ENCODE data around the gene ZSCAN26.
"Not testable (repeated sequence)": the region's sequence is repeated elsewhere in the genome, so short reads cannot be mapped to it uniquely, and the experiment has no call there.

The ZSCAN26 gene

DNA sequence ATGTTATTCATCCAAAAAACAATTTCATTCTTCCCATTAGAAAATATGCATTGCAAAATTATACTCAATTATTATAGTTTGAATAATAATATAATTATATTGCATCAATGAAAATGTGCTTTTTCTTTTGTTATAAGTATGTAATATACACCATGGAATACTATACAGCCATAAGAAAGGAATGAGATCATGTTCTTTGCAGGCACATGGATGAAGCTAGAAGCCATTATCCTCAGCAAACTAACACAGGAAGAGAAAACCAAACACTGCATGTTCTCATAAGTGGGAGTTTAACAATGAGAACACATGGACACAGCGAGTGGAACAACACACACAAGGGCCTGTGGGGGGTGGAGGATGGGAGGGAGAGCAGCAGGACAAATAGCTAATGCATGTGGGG, 9.9 kb upstream of the ZSCAN26 start:
- DNase-seq (ENCODE audit: low read depth): no peak

DNA sequence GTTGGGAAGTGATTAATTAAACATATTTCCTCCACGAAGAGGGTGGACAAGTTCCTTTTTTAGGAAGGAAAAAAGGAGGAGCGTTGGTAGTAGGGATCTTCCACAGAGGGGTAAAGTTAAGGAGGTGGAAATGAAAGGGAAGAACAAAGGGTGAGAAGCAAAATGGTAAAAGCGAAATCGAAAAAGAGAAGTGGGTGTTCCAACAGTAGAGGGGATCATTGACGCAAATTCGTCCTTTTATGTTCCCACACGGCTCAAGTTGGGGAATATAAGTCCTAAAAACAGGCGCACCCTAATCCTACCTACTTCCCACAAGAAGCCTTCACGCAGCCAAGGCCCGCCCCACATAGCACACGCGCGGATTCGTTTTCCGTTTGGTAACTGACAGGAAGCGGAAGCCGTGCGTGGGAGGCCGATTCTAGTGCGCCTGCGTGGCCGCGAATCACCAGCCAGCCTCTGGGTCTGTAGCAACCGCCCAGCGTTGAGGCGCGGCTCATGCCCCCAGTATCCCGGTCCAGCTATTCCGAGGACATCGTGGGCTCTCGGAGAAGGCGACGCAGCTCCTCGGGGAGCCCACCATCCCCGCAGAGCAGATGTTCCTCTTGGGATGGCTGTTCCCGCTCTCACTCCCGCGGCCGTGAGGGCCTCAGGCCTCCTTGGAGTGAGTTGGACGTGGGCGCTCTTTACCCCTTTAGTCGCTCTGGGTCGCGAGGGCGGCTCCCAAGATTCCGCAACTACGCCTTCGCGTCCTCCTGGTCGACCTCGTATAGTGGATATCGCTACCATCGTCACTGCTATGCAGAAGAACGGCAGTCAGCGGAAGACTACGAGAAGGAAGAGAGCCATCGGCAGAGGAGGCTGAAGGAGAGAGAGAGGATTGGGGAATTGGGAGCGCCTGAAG, 7.8 kb upstream of the ZSCAN26 start, which contains the start of gene NKAPL:
Gene NKAPL (plus strand): TSS at position 421 of the 901 bp plus-strand sequence. CDS start 75 bp downstream, at position 496.
- DNase-seq (ENCODE audit: low read depth): peak; percentile 53

DNA sequence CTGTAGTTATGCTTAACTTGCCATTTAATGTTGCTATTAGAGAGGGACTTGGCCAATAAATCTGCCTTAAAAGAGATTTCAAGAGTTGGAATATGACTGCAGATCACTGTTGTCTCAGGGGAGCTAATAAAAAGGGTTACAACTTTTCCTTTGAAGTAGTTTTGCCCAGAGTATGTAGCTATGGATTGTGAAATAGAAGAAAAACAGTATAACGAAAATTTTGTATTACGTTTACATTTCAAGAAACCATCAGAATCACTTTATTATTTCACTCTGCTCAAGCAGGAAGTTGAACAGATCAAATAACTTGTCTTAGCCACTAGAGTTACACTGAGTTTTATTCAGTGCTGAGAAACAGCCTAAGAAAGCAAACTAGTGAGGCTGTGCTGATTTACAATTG, 3.0 kb upstream of the ZSCAN26 start:
- DNase-seq (ENCODE audit: low read depth): no peak

DNA sequence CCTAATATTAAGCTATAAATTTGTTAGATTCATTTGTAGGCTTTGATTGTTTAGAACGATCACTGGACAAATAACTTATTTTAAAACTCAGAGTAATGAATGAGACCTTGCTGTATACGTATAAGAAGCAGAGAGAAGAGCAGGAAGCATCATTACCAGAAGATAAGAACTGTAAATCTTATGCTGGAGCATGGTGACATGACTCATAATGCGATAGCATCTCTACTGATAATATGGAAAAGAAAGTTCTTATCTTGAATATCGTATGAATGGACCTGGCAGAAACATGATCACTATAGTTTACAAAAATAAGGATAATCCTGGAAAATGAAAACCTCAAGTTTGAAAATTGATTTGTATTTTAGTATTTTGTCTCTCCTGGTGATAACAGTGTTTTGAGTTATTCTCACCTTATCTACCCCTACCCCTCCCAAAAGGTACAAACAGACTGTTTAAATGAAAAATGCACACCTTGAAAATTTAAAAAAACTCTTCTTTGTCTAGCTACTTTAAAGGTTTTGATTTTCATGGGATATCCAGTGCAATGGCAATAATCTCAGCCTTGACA, 2.0 kb upstream of the ZSCAN26 start:
- no peak for DNase-seq (ENCODE audit: low read depth)

DNA sequence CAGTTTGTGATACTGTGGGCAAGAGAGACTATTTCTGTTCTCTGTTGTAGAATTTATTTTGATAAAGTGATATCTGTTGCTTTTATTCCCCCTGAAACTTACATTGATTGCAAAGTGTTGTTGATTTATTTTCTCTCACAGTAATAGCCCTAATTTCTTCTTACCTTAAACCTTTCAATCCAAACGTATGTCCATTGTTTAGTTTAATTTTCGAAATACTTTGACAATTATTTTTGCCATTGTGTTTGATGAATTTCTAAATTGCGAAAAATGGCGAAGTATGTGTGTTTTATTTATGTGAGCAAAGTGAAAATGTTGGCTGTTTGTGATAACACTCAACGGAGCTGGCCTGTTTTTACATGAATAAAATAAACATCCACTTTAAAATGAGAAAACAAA, 381 bp upstream of the ZSCAN26 start:
- no peak for DNase-seq (ENCODE audit: low read depth)

DNA sequence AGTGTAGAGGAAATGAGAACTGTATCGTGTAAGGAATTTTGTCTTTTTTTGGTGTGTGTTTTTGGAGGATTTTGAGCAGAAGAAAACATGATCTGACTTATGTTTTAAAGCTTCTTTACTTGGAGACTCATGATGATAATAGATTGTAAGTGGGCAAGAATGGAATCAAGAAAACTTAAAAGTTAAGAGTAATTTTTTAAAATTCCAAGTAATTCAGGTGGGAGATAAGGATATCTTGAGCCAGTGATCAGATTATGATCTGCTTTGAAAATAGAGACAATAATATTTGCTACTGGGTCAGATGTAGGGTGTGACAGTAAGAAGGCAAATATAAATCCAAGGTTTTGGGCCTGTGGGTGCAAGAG, 734 bp downstream of the ZSCAN26 start:
- DNase-seq (ENCODE audit: low read depth): no peak

DNA sequence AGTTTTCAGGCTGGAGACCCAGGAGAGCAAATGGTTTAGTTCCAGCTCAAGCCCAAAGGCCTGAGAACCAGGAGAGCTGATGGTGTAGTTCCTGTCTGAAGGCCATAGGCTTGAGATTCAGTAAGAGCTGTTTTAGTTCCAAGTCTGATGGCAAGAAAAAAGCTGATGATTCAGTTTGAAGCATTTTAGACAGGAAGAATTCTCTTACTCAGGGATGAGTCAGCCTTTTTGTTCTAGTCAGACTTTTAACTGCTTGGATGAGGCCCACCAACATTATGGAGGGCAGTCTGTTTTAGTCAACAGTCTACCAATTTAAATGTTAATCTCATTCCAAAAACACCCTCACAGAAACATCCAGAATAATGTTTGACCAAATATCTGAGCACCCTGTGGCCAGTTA, 2.5 kb downstream of the ZSCAN26 start:
- no peak for DNase-seq (ENCODE audit: low read depth)

DNA sequence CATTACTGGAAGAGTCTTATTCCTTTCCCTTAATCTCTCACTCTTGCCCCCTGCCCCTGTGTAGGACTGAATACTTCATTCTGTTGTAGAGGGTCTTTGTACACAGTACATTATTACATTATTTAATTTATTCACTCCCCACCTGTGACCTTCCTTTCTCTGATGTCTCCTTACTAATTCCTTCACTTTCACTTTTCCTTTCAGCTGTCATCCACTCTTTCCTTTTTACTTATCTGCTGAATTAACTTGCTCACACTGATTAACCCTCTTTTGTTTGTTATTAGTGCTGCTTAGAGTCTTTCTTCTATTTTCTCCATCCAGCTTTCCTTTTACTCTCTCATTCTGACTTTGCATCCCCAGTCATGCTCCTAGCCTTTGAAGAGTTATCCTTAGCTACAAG, 7.9 kb downstream of the ZSCAN26 start:
- no peak for DNase-seq (ENCODE audit: low read depth)

DNA sequence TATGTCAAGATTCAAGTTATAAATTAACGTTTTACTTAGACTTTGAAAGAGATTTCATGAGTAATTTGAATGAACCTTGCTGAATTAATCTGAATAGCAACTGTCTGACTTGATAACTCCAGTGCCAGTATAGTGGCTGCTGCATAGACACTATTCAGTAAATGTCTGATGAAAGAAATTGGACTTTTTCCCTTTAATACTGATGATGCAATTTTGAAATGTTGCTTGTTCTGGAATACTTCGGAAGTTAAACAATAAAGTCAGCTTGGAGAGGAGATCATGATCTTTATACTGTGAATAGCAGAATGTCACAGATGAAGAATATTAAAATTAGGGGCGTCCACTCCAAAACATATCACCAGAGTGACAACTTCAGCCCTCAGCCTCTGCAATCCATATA, 10.8 kb downstream of the ZSCAN26 start:
- no peak for DNase-seq (ENCODE audit: low read depth)

DNA sequence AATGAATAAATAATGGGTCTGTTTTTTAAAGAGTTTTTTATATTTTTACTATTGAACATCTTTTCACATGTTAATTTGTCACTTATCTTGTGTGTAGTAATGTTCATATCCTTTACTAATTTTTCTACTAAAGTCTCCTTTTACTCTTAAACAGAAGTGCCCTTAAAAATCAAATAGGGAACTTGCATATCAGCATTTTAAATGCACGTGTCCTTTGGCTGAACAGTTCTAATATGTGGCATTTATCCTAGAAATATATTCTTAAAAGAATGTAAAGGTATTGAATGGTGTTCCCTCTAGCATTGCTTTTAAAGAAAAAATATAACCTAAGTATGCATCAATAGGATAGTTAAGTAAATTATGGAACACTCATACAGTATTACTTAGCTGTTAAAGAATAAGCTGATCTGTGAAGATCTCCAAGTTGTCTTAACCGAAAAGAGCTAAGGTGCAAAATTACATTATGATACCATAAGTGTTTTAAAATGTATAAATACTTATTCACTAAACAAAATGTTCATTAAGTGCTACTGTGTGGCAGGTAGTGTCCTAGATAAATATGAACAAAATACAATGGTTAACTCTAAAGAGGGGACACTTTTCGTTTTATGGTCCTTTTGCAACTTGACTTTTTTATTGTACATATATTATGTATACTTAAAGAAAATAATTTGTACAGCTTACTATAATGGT, 13.8 kb downstream of the ZSCAN26 start:
- DNase-seq (ENCODE audit: low read depth): no peak

DNA sequence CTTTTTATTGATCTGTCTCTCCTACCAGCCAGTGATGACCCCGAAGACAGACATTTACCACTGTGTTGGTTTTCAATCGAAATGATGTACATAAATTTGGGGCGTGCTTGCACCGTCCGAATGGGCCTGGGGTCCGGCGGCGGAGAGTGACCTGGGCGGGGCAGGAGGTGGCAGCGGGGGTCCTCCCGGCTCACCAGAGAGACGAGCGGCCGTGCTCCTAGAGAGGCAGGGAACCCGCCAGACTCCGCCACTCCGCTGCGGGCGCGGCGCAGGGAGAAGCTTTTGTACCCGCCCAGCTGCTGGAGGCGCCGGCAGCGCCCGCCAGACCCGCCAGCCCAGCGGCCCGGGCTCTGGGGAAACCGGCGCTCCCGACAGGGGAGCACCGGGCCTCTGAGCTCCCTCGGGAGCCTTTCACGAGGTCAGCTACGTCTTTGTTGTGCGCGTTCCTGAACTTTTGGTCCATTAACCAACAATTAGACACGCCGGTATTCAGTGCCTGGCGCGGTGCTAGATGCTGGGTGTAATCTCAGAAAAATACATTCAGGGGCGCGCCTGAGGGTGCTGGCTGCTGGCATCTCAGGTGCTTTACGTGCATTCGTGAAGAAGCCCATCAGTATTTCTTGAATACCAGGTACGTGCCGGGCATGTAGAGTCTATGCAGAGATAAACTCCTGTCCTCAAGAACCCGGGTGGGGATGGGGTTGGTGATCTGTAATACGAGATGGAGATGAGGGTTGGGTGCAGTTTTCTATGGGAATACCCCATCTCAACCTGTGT, 14.5 kb downstream of the ZSCAN26 start, which contains the start of gene PGBD1:
Gene PGBD1 (plus strand): TSS at position 285 of the 777 bp plus-strand sequence. CDS start 2,242 bp downstream, outside the sequence.
- peak; percentile 17 for DNase-seq (ENCODE audit: low read depth)

DNA sequence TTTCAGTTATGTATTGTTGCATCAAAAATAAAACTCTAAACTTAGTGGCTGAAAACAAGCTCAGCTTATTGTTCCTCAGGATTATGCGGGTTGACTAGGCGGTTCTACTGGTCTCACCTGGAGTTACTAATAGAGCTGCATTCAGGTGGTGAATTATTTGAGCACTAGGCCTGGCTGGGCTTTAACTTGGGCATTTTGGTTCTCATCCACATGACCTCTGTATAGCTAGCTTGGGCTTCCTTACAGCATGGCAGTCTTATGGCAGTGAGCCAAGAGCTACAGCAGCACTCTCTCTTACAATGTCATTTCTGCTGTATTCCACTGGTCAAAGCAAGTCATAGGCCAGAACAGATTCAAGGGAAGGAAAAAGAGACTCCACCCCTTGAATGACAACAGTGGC, 16.0 kb downstream of the ZSCAN26 start:
- no peak for DNase-seq (ENCODE audit: low read depth)

DNA sequence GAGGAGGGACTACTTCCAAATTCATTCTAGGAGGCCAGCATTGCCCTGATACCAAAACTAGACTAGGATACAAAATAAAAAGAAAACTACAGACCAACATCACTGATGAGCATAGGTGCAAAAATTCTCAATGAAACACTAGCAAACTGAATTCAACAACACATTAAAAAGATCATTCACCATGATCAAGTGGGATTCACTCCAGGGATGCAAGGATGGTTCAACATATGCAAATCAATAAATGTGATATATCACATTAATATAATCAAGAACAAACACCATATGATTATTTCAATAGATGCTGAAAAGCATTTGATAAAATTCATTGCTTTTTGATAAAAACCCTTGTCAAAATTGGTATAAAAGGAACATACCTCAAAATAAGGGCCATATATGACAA, 24.6 kb downstream of the ZSCAN26 start:
- DNase-seq (ENCODE audit: low read depth): no peak

DNA sequence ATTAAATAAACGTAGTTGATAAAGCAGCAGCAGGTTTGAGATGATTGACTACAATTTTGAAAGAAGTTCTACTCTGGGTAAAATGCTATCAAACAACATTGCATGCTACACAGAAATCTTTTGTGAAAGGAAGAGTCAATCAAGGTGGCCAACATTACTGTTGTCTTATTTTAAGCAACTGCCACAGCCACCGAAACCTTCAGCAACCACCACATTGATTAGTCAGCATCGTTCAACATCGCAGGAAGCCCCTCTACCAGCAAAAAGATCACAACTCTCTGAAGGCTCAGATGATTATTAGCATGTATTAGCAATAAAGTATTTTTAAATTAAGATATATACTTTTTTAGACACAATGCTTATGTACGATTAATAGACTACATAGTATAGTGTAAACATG, 28.4 kb downstream of the ZSCAN26 start:
- no peak for DNase-seq (ENCODE audit: low read depth)

DNA sequence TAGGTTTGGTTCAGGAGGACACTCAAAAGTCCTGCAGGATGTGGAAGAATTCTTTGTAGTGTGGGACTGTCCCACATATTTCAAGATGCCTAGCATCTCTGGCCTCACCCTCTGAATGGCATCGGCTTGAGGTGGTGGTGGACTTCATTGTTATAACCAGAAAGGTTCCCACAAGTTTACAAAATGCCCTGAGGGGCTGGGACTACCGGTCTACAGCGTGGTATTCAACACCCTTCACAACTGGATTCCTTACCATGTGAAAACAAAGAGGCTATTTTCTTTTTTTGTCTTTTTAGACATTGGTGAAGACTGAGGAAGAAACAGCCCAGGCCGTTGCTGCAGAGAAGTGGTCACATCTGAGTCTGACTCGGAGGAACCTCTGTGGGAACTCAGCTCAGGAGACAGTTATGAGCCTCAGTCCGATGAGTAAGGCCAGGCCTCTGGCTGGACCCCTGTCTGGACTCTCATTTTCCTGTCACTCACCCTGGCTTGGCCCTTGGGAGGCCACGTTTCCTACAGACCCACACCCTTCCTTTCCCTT, 29.6 kb downstream of the ZSCAN26 start:
- DNase-seq (ENCODE audit: low read depth): no peak

DNA sequence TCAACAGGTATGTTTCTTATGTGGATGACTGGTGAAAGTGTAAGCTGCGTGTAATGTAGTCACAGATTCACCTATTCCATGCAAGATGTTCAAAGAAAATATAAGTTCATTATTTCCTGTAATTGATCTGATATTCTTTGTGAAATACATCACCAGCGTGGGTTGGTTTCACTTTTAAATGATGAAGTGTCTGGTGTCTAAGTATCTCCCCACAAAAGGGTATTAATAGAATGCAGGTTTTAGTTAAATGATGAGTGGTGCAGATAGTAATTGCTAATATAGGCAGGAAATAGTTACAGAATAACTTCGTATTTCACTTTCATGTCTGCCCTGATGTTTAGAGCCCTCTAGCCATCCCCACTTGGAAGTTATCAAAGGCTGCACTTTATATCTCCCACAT, 36.6 kb downstream of the ZSCAN26 start:
- DNase-seq (ENCODE audit: low read depth): no peak

DNA sequence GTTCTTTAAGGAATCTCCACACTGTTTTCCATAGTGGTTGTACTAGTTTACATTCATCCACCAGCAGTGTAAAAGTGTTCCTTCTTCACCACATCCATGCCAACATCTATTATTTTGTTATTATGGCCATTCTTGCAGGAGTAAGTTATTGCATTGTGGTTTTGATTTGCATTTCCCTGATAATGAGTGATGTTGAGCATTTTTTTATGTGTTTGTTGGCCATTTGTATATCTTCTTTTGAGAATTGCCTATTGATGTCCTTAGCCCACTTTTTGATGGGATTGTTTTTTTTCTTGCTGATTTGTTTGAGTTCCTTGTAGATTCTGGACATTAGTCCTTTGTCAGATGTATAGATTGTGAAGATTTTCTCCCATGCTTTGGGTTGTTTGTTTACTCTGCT, 39.4 kb downstream of the ZSCAN26 start:
- DNase-seq (ENCODE audit: low read depth): not testable (repeated sequence)

DNA sequence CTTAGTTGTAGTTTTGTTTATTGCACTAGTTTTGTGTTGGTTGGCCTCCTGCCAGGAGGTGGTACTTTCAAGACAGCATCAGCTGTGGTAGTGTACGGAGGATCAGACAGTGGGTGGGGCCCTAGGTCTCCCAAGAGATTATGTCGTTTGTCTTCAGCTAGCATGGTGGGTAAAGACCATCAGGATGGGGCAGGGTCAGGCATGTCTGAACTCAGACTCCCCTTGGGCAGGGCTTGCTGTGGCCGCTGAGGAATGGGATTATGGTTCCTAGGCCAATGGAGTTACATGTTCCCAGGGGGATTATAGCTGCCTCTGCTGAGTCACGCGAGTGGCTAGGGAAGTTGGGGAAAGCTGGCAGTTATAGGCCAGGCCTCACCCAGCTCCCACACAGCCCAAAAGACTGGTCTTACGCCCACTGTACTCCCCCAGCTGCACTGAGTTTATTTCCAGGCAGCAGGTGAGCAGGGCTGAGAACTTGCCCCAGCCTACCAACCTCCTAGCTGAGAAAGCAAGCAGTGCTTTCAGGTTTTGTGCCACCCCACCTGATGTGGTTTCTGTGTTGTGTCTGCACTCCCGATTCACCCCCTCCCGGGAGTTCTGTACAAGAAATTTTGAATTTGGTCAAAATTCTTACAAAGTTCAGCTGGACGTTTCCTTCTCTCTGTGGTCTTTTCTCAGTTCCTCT, 44.3 kb downstream of the ZSCAN26 start:
- no peak for DNase-seq (ENCODE audit: low read depth)

DNA sequence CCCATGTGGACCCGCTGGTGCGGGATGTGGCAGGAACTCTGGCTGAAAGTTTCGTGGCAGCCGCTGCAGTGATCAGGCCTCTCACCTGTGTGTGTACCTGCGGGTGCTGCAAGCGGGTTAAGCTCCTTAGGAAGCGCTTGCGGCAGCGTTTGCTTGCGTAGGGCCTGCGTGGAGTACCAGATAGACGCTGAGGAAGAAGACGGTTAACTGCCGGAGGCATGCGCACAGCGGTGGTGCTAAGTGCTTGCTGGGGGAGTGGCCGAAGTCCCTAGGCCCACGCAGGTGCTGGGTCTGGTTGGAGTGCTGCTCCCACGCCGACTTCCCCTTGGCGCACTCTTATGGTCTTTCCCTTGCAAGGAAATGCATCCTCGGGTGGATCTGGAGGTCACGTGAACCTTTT, 46.0 kb downstream of the ZSCAN26 start:
- no peak for DNase-seq (ENCODE audit: low read depth)

DNA sequence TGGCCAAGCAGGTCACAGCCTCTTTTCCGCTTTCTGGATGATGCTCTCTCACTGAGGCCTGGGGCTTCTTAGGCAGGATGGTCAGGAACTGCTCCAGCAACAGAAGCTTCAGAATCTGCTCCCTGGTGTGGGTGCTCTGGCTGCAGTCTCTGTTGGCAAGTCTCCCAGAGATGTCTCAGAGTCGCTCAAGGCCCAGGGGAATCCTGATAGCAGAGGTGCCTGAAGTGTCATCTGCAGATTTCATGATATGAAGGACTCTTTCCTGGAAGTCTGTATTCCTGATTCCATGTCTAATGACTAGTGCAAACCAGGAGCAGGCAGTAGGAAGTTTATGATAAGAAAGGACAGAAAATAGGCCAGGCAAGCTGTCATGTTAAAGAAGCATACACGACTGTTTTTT, 48.7 kb downstream of the ZSCAN26 start:
- no peak for DNase-seq (ENCODE audit: low read depth)

DNA sequence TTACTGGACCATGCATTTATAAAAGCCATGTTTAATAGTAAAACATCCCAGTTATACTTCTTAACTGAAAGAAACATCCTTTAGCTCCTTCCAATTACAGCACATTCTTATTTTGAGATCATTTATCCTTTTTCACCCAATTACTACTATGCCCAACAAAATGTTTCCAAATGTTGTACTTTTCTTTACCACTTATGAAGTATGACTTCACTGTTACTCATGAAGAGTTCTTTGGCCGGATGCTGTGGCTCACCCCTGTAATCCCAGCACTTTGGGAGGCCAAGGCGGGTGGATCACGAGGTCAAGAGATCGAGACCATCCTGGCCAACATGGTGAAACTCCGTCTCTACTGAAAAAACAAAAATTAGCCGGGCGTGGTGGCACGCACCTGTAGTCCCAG, 50.9 kb downstream of the ZSCAN26 start:
- DNase-seq (ENCODE audit: low read depth): not testable (repeated sequence)
